ENCODE results near the gene ZWILCH. TPM values are rescaled to one million over a fixed set of nuclear protein-coding genes. Genes with fewer than 3 reads are reported as not detected.
A peak's percentile ranks its signal among the peaks of the same experiment; 100 is the strongest.

ZWILCH gene
- total RNA-seq, 1 donor: 36.5 TPM

DNA sequence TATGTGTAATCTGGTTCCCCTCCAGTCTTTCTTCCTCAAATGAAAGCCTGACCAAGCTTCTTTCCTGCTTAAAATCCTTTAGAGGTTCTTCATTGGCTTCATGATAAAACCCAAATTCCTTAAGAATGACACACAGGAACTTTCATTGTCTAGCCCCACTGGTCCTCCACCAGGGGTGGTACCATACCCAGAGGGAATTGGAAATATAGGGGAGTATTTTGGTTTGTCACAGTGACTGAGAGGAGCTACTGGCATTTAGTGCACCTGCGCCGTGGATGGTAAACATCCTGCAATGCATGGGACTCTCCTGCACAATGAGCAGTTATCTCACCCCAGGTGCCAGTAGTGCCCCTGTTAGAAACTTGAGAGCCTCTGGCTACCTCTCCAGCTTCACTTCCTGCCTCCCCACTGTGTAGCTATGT lies 10.8 kb downstream of the ZWILCH start:
- peak; percentile 65 for DNase-seq (ENCODE audit: low read depth)
- no peak overlapping the region for H3K4me3 ChIP-seq (ENCODE audit: low read depth, low read length)
- no peak for TF ChIP-seq CTCF (IDR thresholded peaks at IDR 0.05; ENCODE audit: insufficient read depth, low read length)

DNA sequence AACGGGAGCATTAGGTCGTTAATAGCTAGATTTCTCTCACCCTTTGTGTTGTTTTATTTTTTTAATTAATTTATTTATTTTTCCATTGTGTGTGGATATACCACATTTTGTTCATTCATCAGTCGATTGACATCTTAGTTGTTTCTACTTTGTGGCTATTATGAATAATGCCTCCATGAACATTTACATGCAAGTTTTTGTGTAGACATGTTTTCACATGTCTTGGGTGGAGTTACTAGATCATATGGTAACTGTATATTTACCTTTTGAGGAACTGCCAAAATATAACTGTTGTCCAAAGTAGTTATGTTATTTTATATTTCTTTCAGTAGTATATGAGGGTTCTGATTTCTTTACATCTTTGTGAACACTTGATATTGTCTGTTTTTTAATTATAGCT lies 18.8 kb downstream of the ZWILCH start:
- H3K4me3 ChIP-seq (ENCODE audit: low read depth, low read length): no peak overlapping the region
- no peak for DNase-seq (ENCODE audit: low read depth)
- no peak for TF ChIP-seq CTCF (IDR thresholded peaks at IDR 0.05; ENCODE audit: insufficient read depth, low read length)

DNA sequence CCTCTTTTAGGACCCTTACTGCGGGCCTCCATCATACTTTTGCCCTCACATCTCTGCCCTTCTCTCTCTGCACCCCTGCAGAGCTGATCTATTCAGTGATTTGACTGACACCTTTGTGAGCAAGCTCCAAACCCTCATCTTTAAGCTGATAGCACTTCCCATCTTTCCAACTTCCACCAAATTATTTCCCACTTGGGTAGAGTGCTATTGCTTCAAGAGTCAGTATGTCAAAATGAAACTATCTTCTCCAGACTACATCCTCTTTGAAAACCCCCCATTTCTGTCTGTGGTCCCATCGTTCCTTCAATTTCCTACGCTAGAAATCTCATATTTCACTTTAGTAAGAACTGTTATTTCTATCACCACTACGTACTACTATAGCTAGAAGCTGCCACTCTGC lies 19.7 kb downstream of the ZWILCH start:
- H3K4me3 ChIP-seq (ENCODE audit: low read depth, low read length): no peak overlapping the region
- DNase-seq (ENCODE audit: low read depth): no peak
- no peak for TF ChIP-seq CTCF (IDR thresholded peaks at IDR 0.05; ENCODE audit: insufficient read depth, low read length)

- no peak for DNase-seq (ENCODE audit: low read depth)
- H3K4me3 ChIP-seq (ENCODE audit: low read depth, low read length): no peak overlapping the region
- TF ChIP-seq CTCF (IDR thresholded peaks at IDR 0.05; ENCODE audit: insufficient read depth, low read length): no peak
Observed at GRCh38 chr15:66535056-66535455, 29.9 kb downstream of the ZWILCH start.

DNA sequence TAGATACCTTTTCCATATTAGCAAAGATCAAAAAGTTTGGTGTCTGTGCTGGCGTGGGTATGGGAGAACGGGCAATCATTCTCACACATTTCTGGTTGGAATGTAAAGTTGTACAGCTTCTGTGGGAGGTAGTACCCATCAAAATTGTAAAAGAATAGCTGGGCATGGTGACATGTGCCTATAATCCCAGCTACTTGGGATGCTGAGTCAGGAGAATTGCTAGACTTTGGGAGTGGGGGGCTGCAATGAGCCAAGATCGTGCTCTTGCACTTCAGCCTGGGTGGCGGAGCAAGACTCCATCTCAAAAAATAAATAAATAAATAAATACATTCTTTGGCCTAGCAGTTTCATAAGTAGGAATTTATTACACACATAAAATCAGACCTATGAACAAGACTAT lies 37.8 kb downstream of the ZWILCH start:
- DNase-seq (ENCODE audit: low read depth): no peak
- no peak for TF ChIP-seq CTCF (IDR thresholded peaks at IDR 0.05; ENCODE audit: insufficient read depth, low read length)
- H3K4me3 ChIP-seq (ENCODE audit: low read depth, low read length): no peak overlapping the region

- no peak overlapping the region for H3K4me3 ChIP-seq (ENCODE audit: low read depth, low read length)
- TF ChIP-seq CTCF (IDR thresholded peaks at IDR 0.05; ENCODE audit: insufficient read depth, low read length): no peak
- DNase-seq (ENCODE audit: low read depth): no peak
Observed at GRCh38 chr15:66545255-66545654, 40.1 kb downstream of the ZWILCH start.

DNA sequence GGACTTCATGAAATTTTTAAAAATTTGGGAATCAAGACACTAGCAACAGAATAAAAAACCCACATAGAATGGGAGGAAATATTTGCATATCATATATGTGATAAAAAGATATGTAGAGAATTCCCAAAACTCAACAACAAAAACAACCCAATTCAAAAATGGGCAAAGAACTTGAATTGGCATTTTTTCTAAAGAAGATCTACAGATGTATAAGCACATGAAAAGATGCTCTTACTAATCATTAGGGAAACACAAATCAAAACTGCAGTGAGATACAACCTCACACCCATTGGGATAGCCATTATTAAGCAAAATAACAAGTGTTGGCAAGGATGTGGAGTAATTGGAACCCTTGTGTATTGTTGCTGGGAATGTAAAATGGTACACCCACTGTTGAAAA lies 50.6 kb downstream of the ZWILCH start:
- no peak overlapping the region for H3K4me3 ChIP-seq (ENCODE audit: low read depth, low read length)
- no peak for DNase-seq (ENCODE audit: low read depth)
- TF ChIP-seq CTCF (IDR thresholded peaks at IDR 0.05; ENCODE audit: insufficient read depth, low read length): no peak

Measured in fibroblast of the aortic adventitia (primary cell).